T-cell (primary cell): ENCODE results near the gene SLAMF8. TPM values are rescaled to one million over a fixed set of nuclear protein-coding genes. Genes with fewer than 3 reads are reported as not detected.

ENCODE experiments used
- ATAC-seq, 4 experiments: fragments of 200-7000 bp in 3 of 4; fragments of 150-1000 bp in 1 of 4; cut with Tn5 transposase; replicated peaks in 1 of 4; 1 replicate in 3 of 4; 2 replicates in 1 of 4; pipeline ENCODE4 v1.10.0; 2021; ENCODE audit warnings: moderate library complexity in 3 of 4, mild to moderate bottlenecking in 2 of 4, moderate number of reproducible peaks in 1 of 4
- CTCF ChIA-PET, 2 donors: fragments of 300-600 bp; sonication (Branson Sonifier 250); formaldehyde crosslinking; loops; one replicate each; lab custom pipeline; 2022; ENCODE audit warnings: antibody characterized with exemption in 2 of 2; lab: Charles Lee
- POLR2A ChIA-PET, 2 donors: fragments of 300-600 bp; sonication (Branson Sonifier 250); formaldehyde crosslinking; loops; one replicate each; lab custom pipeline; 2022; ENCODE audit warnings: antibody characterized with exemption in 2 of 2; lab: Charles Lee
- DNase-seq, 35 experiments: peaks; one replicate each; pipeline versions ENCODE4 v3.0.0 to v3.0.0-alpha.2; 2013 to 2023
- H3K27ac ChIP-seq: one replicate; pipeline ENCODE4 v1.5.1; 2013; ENCODE audit warnings: low read length
- H3K27me3 ChIP-seq, 2 experiments: replicated peaks in 1 of 2; 1 replicate in 1 of 2; 2 replicates in 1 of 2; pipeline versions ENCODE4 v1.6.1 to v1.7.0; 2013; ENCODE audit warnings: low read length in 1 of 2, mixed read lengths in 1 of 2; ENCODE audit not compliant: control insufficient read depth in 2 of 2, insufficient read depth in 2 of 2; ENCODE audit errors: extremely low read depth in 1 of 2
- H3K36me3 ChIP-seq, 2 donors: 1 replicate in 1 of 2; 2 replicates in 1 of 2; pipeline versions ENCODE4 v1.6.1 to v1.7.0; 2013; ENCODE audit warnings: low read length in 1 of 2; ENCODE audit not compliant: control insufficient read depth in 2 of 2, insufficient read depth in 1 of 2; ENCODE audit errors: extremely low read depth in 1 of 2
- H3K4me1 ChIP-seq, 2 experiments: 1 replicate in 1 of 2; 2 replicates in 1 of 2; pipeline versions ENCODE4 v1.6.1 to v1.7.0; 2013; ENCODE audit warnings: low read length in 2 of 2, mixed read lengths in 1 of 2; ENCODE audit not compliant: insufficient read depth in 2 of 2, control insufficient read depth in 1 of 2; ENCODE audit errors: extremely low read depth in 1 of 2
- H3K4me3 ChIP-seq, 2 donors: 1 replicate in 1 of 2; 2 replicates in 1 of 2; pipeline versions ENCODE4 v1.5.1 to v1.7.0; 2013; ENCODE audit warnings: mild to moderate bottlenecking in 2 of 2, low read length in 1 of 2, moderate library complexity in 1 of 2; ENCODE audit not compliant: control insufficient read depth in 1 of 2; ENCODE audit errors: extremely low read depth in 1 of 2
- H3K9me3 ChIP-seq: 2 replicates; pipeline ENCODE4 v1.7.0; 2013
- H3K27ac Mint-ChIP-seq, 2 donors: one replicate each; pipeline ENCODE4 v1.8.0; 2020 to 2021; ENCODE audit warnings: mild to moderate bottlenecking in 2 of 2, mixed read lengths in 2 of 2
- H3K27me3 Mint-ChIP-seq, 2 donors: one replicate each; pipeline ENCODE4 v1.8.0; 2021 to 2022; ENCODE audit warnings: mixed read lengths in 2 of 2
- H3K36me3 Mint-ChIP-seq: one replicate; pipeline ENCODE4 v1.8.0; 2021; ENCODE audit warnings: mixed read lengths
- H3K4me1 Mint-ChIP-seq, 3 donors: one replicate each; pipeline ENCODE4 v1.8.0; 2020 to 2022; ENCODE audit warnings: mixed read lengths in 3 of 3, mild to moderate bottlenecking in 1 of 3
- H3K4me3 Mint-ChIP-seq, 3 donors: one replicate each; pipeline ENCODE4 v1.8.0; 2020 to 2022; ENCODE audit warnings: mild to moderate bottlenecking in 3 of 3, mixed read lengths in 3 of 3, moderate library complexity in 3 of 3
- H3K9me3 Mint-ChIP-seq, 3 donors: one replicate each; pipeline ENCODE4 v1.8.0; 2020 to 2022; ENCODE audit warnings: mixed read lengths in 3 of 3
- WGBS: methylation state at CpG from one replicate; pipeline ENCODE4 v1.1.5; 2013; ENCODE audit warnings: missing lambda C conversion rate; ENCODE audit not compliant: insufficient coverage; 5-methylcytosine and 5-hydroxymethylcytosine counted together
- total RNA-seq, 35 experiments: library from RNA in 6 of 35; stranded (reverse) in 6 of 35; fragments of 120-200 nt in 1 of 35; gene quantifications; one replicate each; pipeline versions ENCODE4 v1.2.1 to v1.2.4 and lab custom pipeline; 2013 to 2026

The SLAMF8 gene
- total RNA-seq (1 to 10 TPM in 1 of 5 donors, under 1 TPM in 3, not detected in 1; 0.41 to 1.0 (median 0.69) TPM), total RNA-seq (lab: John Stamatoyannopoulos, UW) (0 to 10.0 (median 0.27) reads per million in 29 experiments)
- 1.8 TPM for total RNA-seq (2013)

DNA sequence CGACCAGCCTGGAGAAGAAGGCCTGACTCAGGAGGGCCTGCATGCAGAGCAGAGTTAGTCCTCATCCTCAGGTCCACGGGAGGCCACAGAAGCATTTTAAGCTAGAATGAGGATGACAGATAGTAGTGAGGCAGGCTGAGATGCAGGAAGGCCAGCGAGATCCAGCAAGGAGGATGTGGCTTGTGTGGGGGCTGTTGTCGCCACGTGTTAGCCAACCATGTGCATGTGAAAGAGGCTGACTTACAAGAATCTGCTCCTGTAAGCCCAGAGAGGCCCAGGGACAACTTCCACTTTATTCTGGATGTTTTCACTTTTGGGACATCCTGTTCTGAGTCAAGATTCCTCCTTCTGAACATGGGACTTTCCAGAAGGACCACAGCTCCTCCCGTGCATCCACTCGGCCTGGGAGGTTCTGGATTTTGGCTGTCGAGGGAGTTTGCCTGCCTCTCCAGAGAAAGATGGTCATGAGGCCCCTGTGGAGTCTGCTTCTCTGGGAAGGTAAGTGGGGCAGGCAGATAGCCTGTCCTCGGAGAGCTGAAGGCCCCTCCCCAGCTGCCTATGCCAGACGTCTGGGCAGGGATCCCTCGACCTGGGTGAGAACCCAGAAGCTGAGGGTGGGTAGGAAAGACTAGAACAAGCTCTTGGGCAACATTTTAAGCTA, at the start of gene SLAMF8:
SLAMF8 (plus strand) TSS at position 433 of the 661 bp plus-strand sequence; CDS start at position 459, 26 bp downstream.
- ATAC-seq (peak; percentile 71 to 87 (median 84)), DNase-seq (peak; percentile 12 to 75 (median 51))
- WGBS = 24% methylated on average over 7 of the region's 11 CpGs
- ChIA-PET POLR2A (no interaction called here), CTCF (no interaction called here)
- peaks cover 0 to 2% of the 10 kb centered on the region in 2 donors for H3K27me3 Mint-ChIP-seq
- Histone ChIP-seq H3K4me1 (peaks cover 22 to 77% of the 10 kb centered on the region in 2 experiments), H3K27me3 (peaks cover 0 to 3% of the 10 kb centered on the region in 2 experiments), H3K27ac (peak within 1 kb of the TSS; percentile 37), H3K9me3 (no peaks in the 10 kb centered on the region), H3K36me3 (no peaks in the 10 kb centered on the region), H3K4me3 (peak within 1 kb of the TSS in 1 of 2 donors; percentile 11)
- peaks cover 47 to 56% (median 50%) of the 10 kb centered on the region in 3 donors for H3K4me1 Mint-ChIP-seq
- peak within 1 kb of the TSS; percentile 17 to 63 (median 22) for H3K4me3 Mint-ChIP-seq
- peak within 1 kb of the TSS; percentile 52 to 57 for H3K27ac Mint-ChIP-seq
- peaks cover 0 to 9% (median 8%) of the 10 kb centered on the region in 3 donors for H3K9me3 Mint-ChIP-seq
- H3K36me3 Mint-ChIP-seq = peaks cover 7% of the 10 kb centered on the region

DNA sequence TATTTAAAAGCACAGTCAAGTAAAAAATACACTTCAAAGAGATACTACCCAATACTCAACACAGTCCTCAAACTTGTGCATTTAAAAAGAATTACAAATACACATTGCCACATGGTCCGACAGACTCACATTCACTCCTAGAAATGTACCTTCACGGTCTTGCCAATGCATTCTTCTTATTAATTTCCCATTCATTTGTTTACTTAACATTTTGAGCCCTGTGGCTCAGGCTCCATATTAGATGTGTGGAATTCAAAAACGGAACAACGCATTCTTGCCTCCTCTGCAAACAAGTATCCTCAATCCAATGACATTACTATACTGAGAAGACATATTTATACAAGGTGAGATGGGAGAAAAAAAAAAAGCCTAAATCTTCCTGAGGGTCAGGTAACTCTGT, 48.4 kb upstream of the SLAMF8 start:
- Histone ChIP-seq H3K36me3 (no peaks in the 10 kb centered on the region), H3K9me3 (no peaks in the 10 kb centered on the region), H3K4me1 (peaks cover 7 to 16% of the 10 kb centered on the region in 2 experiments), H3K27ac (no peak overlapping the region), H3K4me3 (no peak overlapping the region), H3K27me3 (no peaks in the 10 kb centered on the region)
- Mint-ChIP-seq H3K4me3 (no peak overlapping the region), H3K27me3 (peaks cover 0 to 4% of the 10 kb centered on the region in 2 donors), H3K9me3 (no peaks in the 10 kb centered on the region), H3K36me3 (no peaks in the 10 kb centered on the region), H3K27ac (no peak overlapping the region), H3K4me1 (peaks cover 23 to 35% (median 34%) of the 10 kb centered on the region in 3 donors)
- no peak for DNase-seq
- POLR2A ChIA-PET = no interaction called here
- WGBS = no CpG with 5 or more reads among the region's 4 CpGs
- ATAC-seq = no peak
- CTCF ChIA-PET = interaction anchor here (0.9 to 1.9 kb wide), 2 partner anchors 23 to 115 kb away, joined by 4 to 6 read pairs; no protein-coding TSS in a partner anchor

DNA sequence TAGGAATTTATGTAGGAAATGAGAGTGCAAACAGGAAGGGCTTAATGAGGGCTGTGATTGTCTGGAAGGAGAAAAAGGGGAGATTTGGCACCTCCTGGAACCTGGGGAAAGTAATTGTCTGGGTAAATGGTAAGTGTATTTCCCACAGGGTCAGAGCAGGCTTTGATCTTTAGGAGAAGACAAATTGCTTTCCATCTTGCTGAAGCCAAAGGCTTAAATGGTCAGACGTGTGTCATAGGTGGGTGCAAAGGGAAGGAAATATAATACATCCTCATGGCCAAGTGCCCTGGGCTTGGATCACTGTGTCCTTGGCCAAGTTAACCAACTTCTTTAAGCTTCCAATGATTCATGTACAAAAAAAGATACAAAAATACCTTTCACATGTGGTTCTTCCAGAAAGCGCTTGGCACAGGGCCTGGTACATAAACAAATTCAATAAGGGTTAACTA, 47.2 kb upstream of the SLAMF8 start:
- H3K27me3 Mint-ChIP-seq = no peaks in the 10 kb centered on the region
- POLR2A ChIA-PET = no interaction called here
- WGBS = no CpG with 5 or more reads among the region's 2 CpGs
- H3K9me3 Mint-ChIP-seq = no peaks in the 10 kb centered on the region
- H3K4me1 Mint-ChIP-seq = peaks cover 23 to 42% (median 38%) of the 10 kb centered on the region in 3 donors
- H3K4me3 Mint-ChIP-seq = peak overlapping the region in 2 of 3 donors; percentile 78 to 81
- no peaks in the 10 kb centered on the region for H3K36me3 Mint-ChIP-seq
- H3K36me3 ChIP-seq = no peaks in the 10 kb centered on the region
- H3K27me3 ChIP-seq = no peaks in the 10 kb centered on the region
- peak overlapping the region in 1 of 2 donors; percentile 19 for H3K27ac Mint-ChIP-seq
- DNase-seq (no peak), ATAC-seq (no peak)
- peaks cover 7 to 16% of the 10 kb centered on the region in 2 experiments for H3K4me1 ChIP-seq
- CTCF ChIA-PET = interaction anchor here in 1 of 2 donors (0.6 to 1.0 kb wide), 2 partner anchors 228 to 1617 kb away, joined by 3 read pairs; no protein-coding TSS in a partner anchor
- H3K4me3 ChIP-seq = no peak overlapping the region
- H3K27ac ChIP-seq = no peak overlapping the region
- no peaks in the 10 kb centered on the region for H3K9me3 ChIP-seq

DNA sequence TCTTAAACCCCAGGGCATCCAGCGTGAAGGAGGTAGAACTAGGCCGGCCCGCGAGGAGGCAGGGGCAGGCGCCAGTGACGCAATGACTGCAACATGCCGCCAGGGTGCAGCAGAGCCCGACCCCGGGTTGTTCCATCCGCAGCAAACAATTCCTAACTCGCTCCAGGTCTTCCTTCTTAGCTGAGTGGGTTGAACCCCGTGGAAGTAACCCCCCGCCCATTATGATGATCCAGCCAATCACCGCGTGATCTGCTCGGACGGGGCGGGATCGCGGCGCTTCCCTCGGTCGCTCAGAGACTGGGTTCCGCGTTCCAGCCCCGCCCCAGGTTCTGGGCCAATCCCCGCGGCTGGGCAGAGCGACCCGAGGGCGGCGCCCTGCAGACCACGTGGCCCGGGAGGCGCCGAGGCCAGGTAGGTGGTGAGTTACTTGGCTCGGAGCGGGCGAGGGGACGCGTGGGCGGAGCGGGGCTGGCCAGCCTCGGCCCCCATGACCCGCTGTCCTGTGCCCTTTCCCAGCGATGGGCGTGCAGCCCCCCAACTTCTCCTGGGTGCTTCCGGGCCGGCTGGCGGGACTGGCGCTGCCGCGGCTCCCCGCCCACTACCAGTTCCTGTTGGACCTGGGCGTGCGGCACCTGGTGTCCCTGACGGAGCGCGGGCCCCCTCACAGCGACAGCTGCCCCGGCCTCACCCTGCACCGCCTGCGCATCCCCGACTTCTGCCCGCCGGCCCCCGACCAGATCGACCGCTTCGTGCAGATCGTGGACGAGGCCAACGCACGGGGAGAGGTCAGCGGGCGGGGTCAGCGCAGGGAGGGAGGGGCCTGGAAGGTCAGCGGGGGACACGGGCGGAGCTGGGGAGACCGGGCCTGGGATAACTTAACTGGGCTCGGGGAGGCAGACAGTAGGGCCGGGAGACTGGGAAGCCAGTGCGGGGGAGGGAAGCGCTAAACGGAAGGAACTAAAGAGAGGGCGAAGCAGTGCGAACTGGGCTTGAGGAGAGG, 45.8 kb upstream of the SLAMF8 start, which contains the start of gene DUSP23:
DUSP23 (plus strand) TSS at position 380 of the 1,000 bp plus-strand sequence; CDS start at position 519, 139 bp downstream.
- H3K27me3 Mint-ChIP-seq = no peaks in the 10 kb centered on the region
- peaks cover 23 to 50% (median 47%) of the 10 kb centered on the region in 3 donors for H3K4me1 Mint-ChIP-seq
- no peaks in the 10 kb centered on the region for H3K9me3 Mint-ChIP-seq
- peak within 1 kb of the TSS; percentile 77 to 81 (median 78) for H3K4me3 Mint-ChIP-seq
- H3K27ac ChIP-seq = peak within 1 kb of the TSS; percentile 48
- H3K9me3 ChIP-seq = no peaks in the 10 kb centered on the region
- peak within 1 kb of the TSS; percentile 48 to 56 for H3K4me3 ChIP-seq
- 2% methylated on average over 88 of the region's 88 CpGs for WGBS
- no peaks in the 10 kb centered on the region for H3K36me3 Mint-ChIP-seq
- ATAC-seq (peak; percentile 95 to 98 (median 96)), DNase-seq (peak; percentile 89 to 98 (median 92))
- peak within 1 kb of the TSS; percentile 73 to 84 for H3K27ac Mint-ChIP-seq
- H3K4me1 ChIP-seq = peaks cover 7 to 16% of the 10 kb centered on the region in 2 experiments
- no peaks in the 10 kb centered on the region for H3K36me3 ChIP-seq
- CTCF ChIA-PET = interaction anchor here in 1 of 2 donors (0.6 to 2.6 kb wide), 10 partner anchors 9 to 226 kb away, joined by 3 to 18 read pairs (median 4); partner anchors contain the start of gene TAGLN2
- POLR2A ChIA-PET = interaction anchor here (1.2 to 1.5 kb wide), 2 partner anchors 143 to 144 kb away, joined by 6 to 7 read pairs; partner anchors contain the start of gene TAGLN2 (in 1 of the 2)
- H3K27me3 ChIP-seq = no peaks in the 10 kb centered on the region

DNA sequence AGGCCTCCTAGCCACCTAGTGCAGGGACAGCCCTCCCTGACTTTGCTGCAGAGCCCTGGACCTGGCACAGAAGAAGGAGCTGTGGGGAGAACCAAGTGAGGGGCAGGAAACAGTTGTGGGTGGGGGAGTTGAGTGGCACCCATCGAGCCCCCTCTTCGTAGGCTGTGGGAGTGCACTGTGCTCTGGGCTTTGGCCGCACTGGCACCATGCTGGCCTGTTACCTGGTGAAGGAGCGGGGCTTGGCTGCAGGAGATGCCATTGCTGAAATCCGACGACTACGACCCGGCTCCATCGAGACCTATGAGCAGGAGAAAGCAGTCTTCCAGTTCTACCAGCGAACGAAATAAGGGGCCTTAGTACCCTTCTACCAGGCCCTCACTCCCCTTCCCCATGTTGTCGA, 44.7 kb upstream of the SLAMF8 start:
- no peaks in the 10 kb centered on the region for H3K9me3 ChIP-seq
- CTCF ChIA-PET = interaction anchor here (0.7 to 2.6 kb wide), 2 partner anchors 107 to 224 kb away, joined by 4 to 14 read pairs; no protein-coding TSS in a partner anchor
- Mint-ChIP-seq H3K4me3 (peak overlapping the region; percentile 77 to 81 (median 78)), H3K27me3 (no peaks in the 10 kb centered on the region), H3K27ac (peak overlapping the region in 1 of 2 donors; percentile 29), H3K4me1 (peaks cover 23 to 50% (median 47%) of the 10 kb centered on the region in 3 donors), H3K9me3 (no peaks in the 10 kb centered on the region), H3K36me3 (no peaks in the 10 kb centered on the region)
- no peaks in the 10 kb centered on the region for H3K27me3 ChIP-seq
- DNase-seq (no peak), ATAC-seq (no peak)
- POLR2A ChIA-PET = interaction anchor here (0.9 to 1.5 kb wide), 2 partner anchors 142 to 143 kb away, joined by 3 to 6 read pairs; partner anchors contain the start of gene TAGLN2 (in 1 of the 2)
- 85% methylated on average over 4 of the region's 12 CpGs for WGBS
- peaks cover 7 to 16% of the 10 kb centered on the region in 2 experiments for H3K4me1 ChIP-seq
- no peak overlapping the region for H3K4me3 ChIP-seq
- H3K36me3 ChIP-seq = no peaks in the 10 kb centered on the region
- no peak overlapping the region for H3K27ac ChIP-seq
